ENCODE data around the gene RAB27A. TPM values are rescaled to one million over a fixed set of nuclear protein-coding genes. Genes with fewer than 3 reads are reported as not detected.
"Not testable (repeated sequence)": the region's sequence is repeated elsewhere in the genome, so short reads cannot be mapped to it uniquely, and the experiment has no call there.

RAB27A gene
- total and polyA plus RNA-seq, 9 donors = 5.1 to 11.8 (median 7.1) TPM

DNA sequence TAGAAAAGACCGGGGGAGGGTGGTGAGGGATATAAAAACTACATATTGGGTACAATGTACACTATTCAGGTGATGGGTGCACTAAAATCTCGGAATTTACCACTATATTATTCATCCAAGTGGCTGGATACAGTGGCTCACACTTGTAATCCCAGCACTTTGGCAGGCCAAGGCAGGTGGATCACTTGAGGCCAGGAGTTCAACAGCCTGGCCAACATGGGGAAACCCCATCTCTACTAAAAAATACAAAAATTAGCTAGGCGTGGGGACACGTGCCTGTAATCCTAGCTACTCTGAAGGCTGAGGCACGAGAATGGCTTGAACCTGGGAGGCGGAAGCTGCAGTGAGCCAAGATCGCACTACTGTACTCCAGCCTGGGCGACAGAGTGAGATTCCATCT is 37.4 kb downstream of the RAB27A start:
- not testable (repeated sequence) for H3K4me1 ChIP-seq (ENCODE audit: control insufficient read depth, insufficient read depth, low read length); DNase-seq; H3K27me3 ChIP-seq (ENCODE audit: control insufficient read depth, insufficient read depth, low read length); H3K27ac ChIP-seq (ENCODE audit: low read length); H3K36me3 ChIP-seq (ENCODE audit: control insufficient read depth, insufficient read depth, low read length); H3K9me3 ChIP-seq (replicated peaks; ENCODE audit: control insufficient read depth, low read depth, low read length); H3K4me3 ChIP-seq (ENCODE audit: low read length)
- WGBS (ENCODE audit: insufficient coverage) = 80% methylated on average over 3 of the region's 8 CpGs

DNA sequence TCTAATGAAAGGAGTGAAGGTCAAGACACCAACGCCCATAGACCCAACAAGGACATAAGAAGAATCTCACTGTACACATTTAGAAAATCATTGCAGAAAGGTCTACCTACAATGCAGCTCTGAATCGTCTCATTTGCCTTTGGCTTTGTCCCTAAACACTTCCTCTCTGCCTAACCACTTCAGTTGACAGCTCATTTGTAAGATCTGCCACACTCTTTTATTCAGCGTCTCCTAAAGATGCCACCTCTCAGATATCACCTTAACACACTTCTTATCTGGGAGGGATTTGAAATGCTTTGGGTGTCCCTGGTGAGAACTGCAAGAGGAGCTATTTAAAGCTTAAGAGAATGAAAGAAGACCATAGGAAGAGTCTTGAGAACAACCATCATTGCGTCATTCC is 38.7 kb downstream of the RAB27A start:
- H3K4me1 ChIP-seq (ENCODE audit: control insufficient read depth, insufficient read depth, low read length) = no peaks in the 10 kb centered on the region
- 70% methylated on average over 2 of the region's 4 CpGs for WGBS (ENCODE audit: insufficient coverage)
- H3K36me3 ChIP-seq (ENCODE audit: control insufficient read depth, insufficient read depth, low read length) = no peaks in the 10 kb centered on the region
- no peak overlapping the region for H3K4me3 ChIP-seq (ENCODE audit: low read length)
- no peak for DNase-seq
- no peaks in the 10 kb centered on the region for H3K9me3 ChIP-seq (replicated peaks; ENCODE audit: control insufficient read depth, low read depth, low read length)
- H3K27ac ChIP-seq (ENCODE audit: low read length) = no peak overlapping the region
- no peaks in the 10 kb centered on the region for H3K27me3 ChIP-seq (ENCODE audit: control insufficient read depth, insufficient read depth, low read length)

DNA sequence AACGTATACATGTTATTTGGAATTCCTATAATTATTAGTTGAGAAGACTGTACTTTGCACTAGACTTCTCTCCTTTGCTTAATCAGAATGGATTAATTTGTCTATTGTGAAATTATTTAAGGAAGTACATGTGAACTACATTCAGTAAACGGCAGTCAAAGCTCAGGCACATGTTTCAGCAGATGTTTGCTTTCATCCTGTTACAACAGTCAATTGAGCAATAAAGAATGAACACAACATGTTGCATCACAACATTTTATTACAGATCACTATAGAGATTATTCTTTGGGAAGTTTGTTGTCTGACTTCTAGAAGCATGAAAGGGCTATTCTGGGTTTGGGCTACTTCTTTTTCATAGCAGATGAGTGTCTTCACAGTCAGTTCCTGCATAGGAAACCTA is 39.2 kb downstream of the RAB27A start:
- no CpG with 5 or more reads among the region's 2 CpGs for WGBS (ENCODE audit: insufficient coverage)
- Histone ChIP-seq H3K4me3 (ENCODE audit: low read length) (no peak overlapping the region), H3K27me3 (ENCODE audit: control insufficient read depth, insufficient read depth, low read length) (no peaks in the 10 kb centered on the region), H3K9me3 (replicated peaks; ENCODE audit: control insufficient read depth, low read depth, low read length) (no peaks in the 10 kb centered on the region), H3K36me3 (ENCODE audit: control insufficient read depth, insufficient read depth, low read length) (no peaks in the 10 kb centered on the region), H3K4me1 (ENCODE audit: control insufficient read depth, insufficient read depth, low read length) (no peaks in the 10 kb centered on the region), H3K27ac (ENCODE audit: low read length) (no peak overlapping the region)
- peak; percentile 22 for DNase-seq

DNA sequence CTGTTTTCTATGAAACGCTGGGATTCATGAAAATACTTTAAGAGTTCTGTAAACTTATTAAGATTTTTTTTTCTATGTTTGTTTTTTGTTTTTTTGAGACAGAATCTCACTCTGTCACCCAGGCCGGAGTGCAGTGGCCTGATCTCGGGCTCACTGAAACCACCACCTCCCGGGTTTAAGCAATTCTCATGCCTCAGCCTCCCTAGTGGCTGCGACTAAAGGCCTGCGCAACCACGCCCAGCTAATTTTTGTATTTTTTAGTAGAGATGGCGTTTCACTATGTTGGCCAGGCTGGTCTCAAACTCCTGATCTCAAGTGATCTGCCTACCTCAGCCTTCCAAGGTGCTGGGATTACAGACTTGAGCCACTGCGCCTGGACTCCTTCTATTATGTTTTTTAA is 39.7 kb downstream of the RAB27A start:
- not testable (repeated sequence) for H3K27me3 ChIP-seq (ENCODE audit: control insufficient read depth, insufficient read depth, low read length); H3K9me3 ChIP-seq (replicated peaks; ENCODE audit: control insufficient read depth, low read depth, low read length); DNase-seq; H3K36me3 ChIP-seq (ENCODE audit: control insufficient read depth, insufficient read depth, low read length); H3K4me3 ChIP-seq (ENCODE audit: low read length); H3K4me1 ChIP-seq (ENCODE audit: control insufficient read depth, insufficient read depth, low read length); H3K27ac ChIP-seq (ENCODE audit: low read length)
- no CpG with 5 or more reads among the region's 9 CpGs for WGBS (ENCODE audit: insufficient coverage)

DNA sequence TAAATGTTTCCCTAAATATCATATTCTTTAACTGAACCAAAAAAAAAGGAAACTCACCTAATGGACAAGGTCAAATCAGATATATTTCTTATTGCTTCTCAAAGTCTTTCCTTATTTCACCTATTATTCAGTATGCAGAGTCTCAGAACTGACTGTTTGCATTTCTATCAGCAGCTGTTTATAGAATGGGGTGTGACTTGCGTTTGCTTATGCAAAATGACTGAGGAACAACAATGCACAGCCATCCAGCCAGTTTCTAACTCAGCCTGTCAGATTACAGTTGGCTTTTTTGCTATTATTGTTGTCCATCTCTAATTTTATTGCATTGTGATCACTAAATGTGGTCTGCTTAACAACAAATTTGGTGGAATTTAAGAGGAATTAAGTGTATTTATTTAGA is 40.7 kb downstream of the RAB27A start:
- H3K4me1 ChIP-seq (ENCODE audit: control insufficient read depth, insufficient read depth, low read length) = no peaks in the 10 kb centered on the region
- DNase-seq = no peak
- no peaks in the 10 kb centered on the region for H3K36me3 ChIP-seq (ENCODE audit: control insufficient read depth, insufficient read depth, low read length)
- no peaks in the 10 kb centered on the region for H3K9me3 ChIP-seq (replicated peaks; ENCODE audit: control insufficient read depth, low read depth, low read length)
- H3K27me3 ChIP-seq (ENCODE audit: control insufficient read depth, insufficient read depth, low read length) = no peaks in the 10 kb centered on the region
- 100% methylated on average over 1 of the region's 1 CpG for WGBS (ENCODE audit: insufficient coverage)
- no peak overlapping the region for H3K27ac ChIP-seq (ENCODE audit: low read length)
- no peak overlapping the region for H3K4me3 ChIP-seq (ENCODE audit: low read length)

DNA sequence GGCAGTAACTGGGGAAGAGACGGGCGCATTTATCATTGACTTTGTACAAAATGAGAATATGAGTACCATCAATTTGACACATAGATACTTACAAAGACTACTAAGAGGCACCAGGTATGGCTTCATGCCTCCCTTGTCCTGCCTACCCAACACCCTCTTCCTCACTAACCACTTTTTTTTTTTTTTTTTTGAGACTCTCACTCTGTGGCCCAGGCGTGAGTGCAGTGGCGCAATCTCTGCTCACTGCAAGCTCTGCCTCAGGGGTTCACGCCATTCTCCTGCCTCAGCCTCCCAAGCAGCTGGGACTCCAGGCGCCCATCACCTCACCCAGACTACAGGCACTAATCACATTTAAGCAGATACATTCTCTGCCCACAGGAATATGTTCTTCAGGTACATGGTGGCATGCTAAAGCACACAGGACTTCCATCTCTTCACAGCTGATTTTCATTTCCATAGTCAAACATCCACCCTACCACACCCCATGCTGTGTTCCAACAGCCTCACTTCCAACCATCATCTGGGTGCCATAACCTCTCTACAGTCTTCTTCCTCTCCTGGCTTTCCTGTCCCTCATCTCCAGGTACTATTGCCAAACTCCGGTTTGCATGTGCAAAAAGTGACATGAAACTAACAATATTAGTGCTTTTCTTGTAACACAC is 41.7 kb downstream of the RAB27A start:
- H3K36me3 ChIP-seq (ENCODE audit: control insufficient read depth, insufficient read depth, low read length) = no peaks in the 10 kb centered on the region
- no peak overlapping the region for H3K4me3 ChIP-seq (ENCODE audit: low read length)
- no peak for DNase-seq
- no peaks in the 10 kb centered on the region for H3K27me3 ChIP-seq (ENCODE audit: control insufficient read depth, insufficient read depth, low read length)
- H3K9me3 ChIP-seq (replicated peaks; ENCODE audit: control insufficient read depth, low read depth, low read length) = no peaks in the 10 kb centered on the region
- 91% methylated on average over 5 of the region's 7 CpGs for WGBS (ENCODE audit: insufficient coverage)
- H3K4me1 ChIP-seq (ENCODE audit: control insufficient read depth, insufficient read depth, low read length) = no peaks in the 10 kb centered on the region
- no peak overlapping the region for H3K27ac ChIP-seq (ENCODE audit: low read length)

DNA sequence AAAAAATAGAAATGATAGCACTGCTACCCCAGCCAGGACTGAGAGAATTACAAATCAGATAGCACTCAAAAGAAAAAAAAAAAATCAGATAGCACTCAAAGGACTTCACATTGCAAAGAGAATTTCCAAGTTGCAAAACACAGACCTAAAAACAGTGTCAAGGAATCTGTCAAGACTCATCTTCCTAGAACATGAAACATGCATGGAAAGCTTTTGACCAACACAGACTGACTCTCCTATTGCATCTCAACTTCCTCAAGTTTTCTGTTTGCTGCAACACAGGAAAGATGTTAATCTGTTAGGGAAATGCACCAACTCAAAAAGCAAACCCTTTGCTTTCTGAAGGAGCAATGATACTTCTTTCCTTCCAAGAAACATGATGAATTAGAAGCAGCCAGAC is 42.3 kb downstream of the RAB27A start:
- no peak overlapping the region for H3K27ac ChIP-seq (ENCODE audit: low read length)
- no peaks in the 10 kb centered on the region for H3K9me3 ChIP-seq (replicated peaks; ENCODE audit: control insufficient read depth, low read depth, low read length)
- no peaks in the 10 kb centered on the region for H3K4me1 ChIP-seq (ENCODE audit: control insufficient read depth, insufficient read depth, low read length)
- H3K4me3 ChIP-seq (ENCODE audit: low read length) = no peak overlapping the region
- DNase-seq = no peak
- no peaks in the 10 kb centered on the region for H3K27me3 ChIP-seq (ENCODE audit: control insufficient read depth, insufficient read depth, low read length)
- no peaks in the 10 kb centered on the region for H3K36me3 ChIP-seq (ENCODE audit: control insufficient read depth, insufficient read depth, low read length)

DNA sequence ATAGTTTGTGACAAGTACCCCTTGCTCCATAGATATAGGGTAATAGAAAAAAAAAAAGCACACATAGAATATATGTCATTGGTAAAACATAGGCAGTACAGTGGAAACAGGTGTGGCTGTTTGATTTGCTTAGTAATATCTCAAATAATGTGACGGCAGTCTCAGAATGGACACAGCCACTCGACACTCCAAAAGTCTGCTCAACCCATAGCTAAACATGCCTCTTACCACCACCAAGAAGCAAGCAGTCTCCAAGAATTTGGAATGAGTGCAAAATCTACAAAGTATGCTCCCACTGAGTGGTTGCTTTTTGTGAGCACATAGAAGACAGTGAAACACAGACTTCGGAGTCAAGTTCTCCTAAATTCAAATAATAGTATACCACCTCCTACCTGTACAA is 43.0 kb downstream of the RAB27A start:
- H3K36me3 ChIP-seq (ENCODE audit: control insufficient read depth, insufficient read depth, low read length) = no peaks in the 10 kb centered on the region
- H3K4me3 ChIP-seq (ENCODE audit: low read length) = no peak overlapping the region
- no CpG with 5 or more reads among the region's 3 CpGs for WGBS (ENCODE audit: insufficient coverage)
- no peak for DNase-seq
- H3K4me1 ChIP-seq (ENCODE audit: control insufficient read depth, insufficient read depth, low read length) = no peaks in the 10 kb centered on the region
- no peaks in the 10 kb centered on the region for H3K27me3 ChIP-seq (ENCODE audit: control insufficient read depth, insufficient read depth, low read length)
- no peaks in the 10 kb centered on the region for H3K9me3 ChIP-seq (replicated peaks; ENCODE audit: control insufficient read depth, low read depth, low read length)
- no peak overlapping the region for H3K27ac ChIP-seq (ENCODE audit: low read length)

DNA sequence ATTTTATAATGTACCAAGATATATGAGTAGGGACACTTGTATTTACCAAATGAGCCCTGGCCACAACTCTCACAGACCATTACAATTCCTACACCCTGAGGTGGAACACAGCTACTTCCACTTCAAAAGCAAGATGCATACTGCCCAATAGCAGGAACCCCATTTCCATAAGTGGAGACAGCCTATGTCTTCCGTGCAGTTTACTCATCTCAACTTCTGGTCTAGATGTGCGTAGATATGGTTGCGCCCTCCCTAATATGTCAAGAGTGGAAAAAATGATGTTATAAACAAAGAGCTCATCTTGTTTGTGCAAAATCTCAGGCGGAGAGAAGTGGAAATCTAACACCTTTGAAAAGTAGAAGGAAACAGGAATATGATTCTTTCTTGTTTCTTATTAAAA is 44.6 kb downstream of the RAB27A start:
- Histone ChIP-seq H3K4me3 (ENCODE audit: low read length) (no peak overlapping the region), H3K4me1 (ENCODE audit: control insufficient read depth, insufficient read depth, low read length) (no peaks in the 10 kb centered on the region), H3K9me3 (replicated peaks; ENCODE audit: control insufficient read depth, low read depth, low read length) (no peaks in the 10 kb centered on the region), H3K36me3 (ENCODE audit: control insufficient read depth, insufficient read depth, low read length) (no peaks in the 10 kb centered on the region), H3K27me3 (ENCODE audit: control insufficient read depth, insufficient read depth, low read length) (no peaks in the 10 kb centered on the region), H3K27ac (ENCODE audit: low read length) (no peak overlapping the region)
- DNase-seq = no peak
- no CpG with 5 or more reads among the region's 4 CpGs for WGBS (ENCODE audit: insufficient coverage)

DNA sequence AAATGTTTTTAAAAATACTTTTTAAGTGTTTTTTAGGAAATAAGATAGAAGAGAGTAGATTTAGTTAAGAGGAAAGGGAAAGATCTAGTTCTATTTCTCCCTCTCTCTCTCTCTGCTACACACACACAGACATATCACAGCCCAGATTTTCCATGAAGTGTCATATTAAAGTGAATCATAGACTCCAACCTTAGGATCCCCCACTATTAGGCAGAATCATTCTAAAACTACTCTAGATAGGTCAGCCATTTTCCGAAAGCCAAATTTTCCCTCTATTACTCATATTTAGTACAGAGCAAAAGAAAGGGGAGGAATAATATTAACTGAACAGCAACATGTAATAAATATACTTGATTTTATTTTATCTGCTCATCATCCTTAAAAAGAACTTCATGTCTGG is 47.7 kb downstream of the RAB27A start:
- no CpG with 5 or more reads among the region's 1 CpG for WGBS (ENCODE audit: insufficient coverage)
- DNase-seq = no peak
- no peaks in the 10 kb centered on the region for H3K36me3 ChIP-seq (ENCODE audit: control insufficient read depth, insufficient read depth, low read length)
- H3K27ac ChIP-seq (ENCODE audit: low read length) = no peak overlapping the region
- no peaks in the 10 kb centered on the region for H3K9me3 ChIP-seq (replicated peaks; ENCODE audit: control insufficient read depth, low read depth, low read length)
- H3K27me3 ChIP-seq (ENCODE audit: control insufficient read depth, insufficient read depth, low read length) = no peaks in the 10 kb centered on the region
- no peaks in the 10 kb centered on the region for H3K4me1 ChIP-seq (ENCODE audit: control insufficient read depth, insufficient read depth, low read length)
- no peak overlapping the region for H3K4me3 ChIP-seq (ENCODE audit: low read length)

DNA sequence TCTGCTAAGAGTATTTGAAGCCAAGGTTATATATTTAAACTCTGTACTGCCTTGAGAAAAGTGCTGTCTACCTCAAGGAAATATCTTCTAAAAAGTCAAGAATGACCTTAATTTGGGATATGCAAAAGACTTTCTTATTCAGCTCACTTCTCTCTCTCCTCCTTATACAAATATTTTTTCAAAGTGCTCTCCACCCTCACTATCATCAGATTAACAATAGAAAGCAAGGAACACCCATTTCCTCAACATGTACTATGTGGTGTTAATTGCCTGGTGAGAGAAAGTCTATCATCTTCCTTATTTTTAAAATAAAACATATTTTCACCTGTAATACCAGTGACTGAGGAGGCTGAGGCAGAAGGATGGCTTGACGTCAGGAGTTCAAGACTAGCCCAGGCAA is 48.4 kb downstream of the RAB27A start:
- WGBS (ENCODE audit: insufficient coverage) = no CpG with 5 or more reads among the region's 1 CpG

More for the DNA sequence above, 48.4 kb downstream of the RAB27A start:
- no peaks in the 10 kb centered on the region for H3K27me3 ChIP-seq (ENCODE audit: control insufficient read depth, insufficient read depth, low read length)
- H3K9me3 ChIP-seq (replicated peaks; ENCODE audit: control insufficient read depth, low read depth, low read length) = no peaks in the 10 kb centered on the region
- no peak overlapping the region for H3K4me3 ChIP-seq (ENCODE audit: low read length)
- no peaks in the 10 kb centered on the region for H3K4me1 ChIP-seq (ENCODE audit: control insufficient read depth, insufficient read depth, low read length)
- H3K27ac ChIP-seq (ENCODE audit: low read length) = no peak overlapping the region
- DNase-seq = no peak
- H3K36me3 ChIP-seq (ENCODE audit: control insufficient read depth, insufficient read depth, low read length) = no peaks in the 10 kb centered on the region

Measured in muscle of leg (tissue), 11 donors.